Ectodermal cell (in vitro differentiated cells): ENCODE measurements around the gene CDHR3.
"Not testable (repeated sequence)": the region's sequence is repeated elsewhere in the genome, so short reads cannot be mapped to it uniquely, and the experiment has no call there.

Experiments used
- H3K27ac ChIP-seq: 2 replicates; pipeline ENCODE4 v1.7.0; 2013; ENCODE audit warnings: mild to moderate bottlenecking, low read depth, low read length; ENCODE audit not compliant: insufficient read depth, poor library complexity, severe bottlenecking
- H3K27me3 ChIP-seq: 2 replicates; pipeline ENCODE4 v1.7.0; 2013; ENCODE audit warnings: mild to moderate bottlenecking, low read length; ENCODE audit not compliant: insufficient read depth, control insufficient read depth, poor library complexity, severe bottlenecking
- H3K36me3 ChIP-seq: one replicate; pipeline ENCODE4 v1.7.0; 2013; ENCODE audit warnings: low read length; ENCODE audit not compliant: control insufficient read depth, insufficient read depth
- H3K4me1 ChIP-seq: one replicate; pipeline ENCODE4 v1.7.0; 2013; ENCODE audit warnings: low read length; ENCODE audit not compliant: control insufficient read depth, insufficient read depth
- H3K4me3 ChIP-seq: 2 replicates; pipeline ENCODE4 v1.7.0; 2013; ENCODE audit warnings: low read depth, low read length, control low read depth; ENCODE audit not compliant: insufficient read depth
- H3K9me3 ChIP-seq: 2 replicates; pipeline ENCODE4 v1.7.0; 2013; ENCODE audit warnings: mild to moderate bottlenecking, low read length, moderate library complexity; ENCODE audit not compliant: control insufficient read depth
- WGBS, 2 experiments: methylation state at CpG; one replicate each; pipeline ENCODE4 v1.1.7; 2013; ENCODE audit warnings: missing lambda C conversion rate in 2 of 2; 5-methylcytosine and 5-hydroxymethylcytosine counted together

CDHR3 gene

GRCh38 chr7:105990141-105990540 is 27.1 kb downstream of the CDHR3 start:
- Histone ChIP-seq H3K36me3 (no peaks in the 10 kb centered on the region), H3K9me3 (no peaks in the 10 kb centered on the region), H3K4me3 (no peak overlapping the region), H3K27me3 (no peaks in the 10 kb centered on the region), H3K4me1 (peaks cover 36% of the 10 kb centered on the region), H3K27ac (no peak overlapping the region)
- WGBS, 2 experiments, result 69 to 70% methylated on average over 4 to 6 of the region's 7 CpGs

- Histone ChIP-seq H3K27ac (no peak overlapping the region), H3K27me3 (no peaks in the 10 kb centered on the region), H3K36me3 (no peaks in the 10 kb centered on the region), H3K4me3 (no peak overlapping the region), H3K9me3 (no peaks in the 10 kb centered on the region), H3K4me1 (peaks cover 29% of the 10 kb centered on the region)
- 7% methylated on average over 5 of the region's 5 CpGs for WGBS, 2 experiments
Observed at GRCh38 chr7:105990727-105991453, 27.8 kb downstream of the CDHR3 start.

GRCh38 chr7:105992905-105993304 is 29.8 kb downstream of the CDHR3 start:
- 92% methylated on average over 7 of the region's 7 CpGs for WGBS, 2 experiments
- H3K9me3 ChIP-seq, result no peaks in the 10 kb centered on the region
- H3K4me1 ChIP-seq, result peaks cover 28% of the 10 kb centered on the region
- H3K27me3 ChIP-seq, result no peaks in the 10 kb centered on the region
- no peak overlapping the region for H3K27ac ChIP-seq
- no peaks in the 10 kb centered on the region for H3K36me3 ChIP-seq
- no peak overlapping the region for H3K4me3 ChIP-seq

GRCh38 chr7:105996860-105997737 is 34.0 kb downstream of the CDHR3 start:
- H3K4me3 ChIP-seq, result no peak overlapping the region
- WGBS, 2 experiments, result 55 to 58% methylated on average over 5 of the region's 5 CpGs
- no peaks in the 10 kb centered on the region for H3K4me1 ChIP-seq
- H3K9me3 ChIP-seq, result no peaks in the 10 kb centered on the region
- no peaks in the 10 kb centered on the region for H3K27me3 ChIP-seq
- no peaks in the 10 kb centered on the region for H3K36me3 ChIP-seq
- no peak overlapping the region for H3K27ac ChIP-seq

GRCh38 chr7:105999256-105999655 is 36.2 kb downstream of the CDHR3 start:
- no peak overlapping the region for H3K27ac ChIP-seq
- 96% methylated on average over 4 to 5 of the region's 5 CpGs for WGBS, 2 experiments
- H3K4me3 ChIP-seq, result no peak overlapping the region
- H3K9me3 ChIP-seq, result no peaks in the 10 kb centered on the region
- H3K27me3 ChIP-seq, result no peaks in the 10 kb centered on the region
- no peaks in the 10 kb centered on the region for H3K4me1 ChIP-seq
- H3K36me3 ChIP-seq, result no peaks in the 10 kb centered on the region

- no peak overlapping the region for H3K27ac ChIP-seq
- 94 to 96% methylated on average over 7 of the region's 7 CpGs for WGBS, 2 experiments
- no peaks in the 10 kb centered on the region for H3K4me1 ChIP-seq
- H3K9me3 ChIP-seq, result no peaks in the 10 kb centered on the region
- H3K36me3 ChIP-seq, result no peaks in the 10 kb centered on the region
- no peaks in the 10 kb centered on the region for H3K27me3 ChIP-seq
- H3K4me3 ChIP-seq, result no peak overlapping the region
Observed at GRCh38 chr7:106001196-106001595, 38.1 kb downstream of the CDHR3 start.

GRCh38 chr7:106001886-106002285 is 38.8 kb downstream of the CDHR3 start:
- H3K9me3 ChIP-seq, result no peaks in the 10 kb centered on the region
- H3K27ac ChIP-seq, result no peak overlapping the region
- no peaks in the 10 kb centered on the region for H3K36me3 ChIP-seq
- H3K27me3 ChIP-seq, result no peaks in the 10 kb centered on the region
- no peaks in the 10 kb centered on the region for H3K4me1 ChIP-seq
- 91 to 100% methylated on average over 1 of the region's 1 CpG for WGBS, 2 experiments
- H3K4me3 ChIP-seq, result no peak overlapping the region

GRCh38 chr7:106003525-106004064 is 40.5 kb downstream of the CDHR3 start:
- Histone ChIP-seq H3K36me3 (no peaks in the 10 kb centered on the region), H3K27ac (no peak overlapping the region), H3K4me1 (no peaks in the 10 kb centered on the region), H3K9me3 (no peaks in the 10 kb centered on the region), H3K27me3 (peaks cover 2% of the 10 kb centered on the region), H3K4me3 (no peak overlapping the region)
- WGBS, 2 experiments, result 92 to 94% methylated on average over 5 of the region's 5 CpGs

GRCh38 chr7:106006906-106007305 is 43.8 kb downstream of the CDHR3 start:
- no peaks in the 10 kb centered on the region for H3K36me3 ChIP-seq
- no peak overlapping the region for H3K27ac ChIP-seq
- WGBS, 2 experiments, result 93 to 94% methylated on average over 5 of the region's 5 CpGs
- H3K27me3 ChIP-seq, result peaks cover 8% of the 10 kb centered on the region
- no peaks in the 10 kb centered on the region for H3K9me3 ChIP-seq
- H3K4me3 ChIP-seq, result no peak overlapping the region
- peaks cover 8% of the 10 kb centered on the region for H3K4me1 ChIP-seq

GRCh38 chr7:106007796-106008195 is 44.7 kb downstream of the CDHR3 start:
- 89 to 92% methylated on average over 3 of the region's 3 CpGs for WGBS, 2 experiments

More at GRCh38 chr7:106007796-106008195, 44.7 kb downstream of the CDHR3 start:
- H3K27ac ChIP-seq, H3K9me3 ChIP-seq, H3K36me3 ChIP-seq, H3K4me1 ChIP-seq, H3K27me3 ChIP-seq, H3K4me3 ChIP-seq: not testable (repeated sequence)
